B cell (primary cell): ENCODE results near the gene CASR.

ENCODE experiments used
- EZH2 ChIP-seq: IDR thresholded peaks from 2 replicates; pipeline ENCODE4 v1.6.1; 2012; ENCODE audit warnings: borderline replicate concordance, low read depth, mild to moderate bottlenecking, moderate library complexity, low read length; ENCODE audit not compliant: insufficient read depth, poor library complexity, severe bottlenecking
- TF ChIP-seq, protein P1 (sequence below): fragments of 200-600 bp; IDR thresholded peaks from one replicate; pipeline ENCODE4 v1.8.0; 2022; ENCODE audit warnings: antibody characterized with exemption, mild to moderate bottlenecking

DNA sequence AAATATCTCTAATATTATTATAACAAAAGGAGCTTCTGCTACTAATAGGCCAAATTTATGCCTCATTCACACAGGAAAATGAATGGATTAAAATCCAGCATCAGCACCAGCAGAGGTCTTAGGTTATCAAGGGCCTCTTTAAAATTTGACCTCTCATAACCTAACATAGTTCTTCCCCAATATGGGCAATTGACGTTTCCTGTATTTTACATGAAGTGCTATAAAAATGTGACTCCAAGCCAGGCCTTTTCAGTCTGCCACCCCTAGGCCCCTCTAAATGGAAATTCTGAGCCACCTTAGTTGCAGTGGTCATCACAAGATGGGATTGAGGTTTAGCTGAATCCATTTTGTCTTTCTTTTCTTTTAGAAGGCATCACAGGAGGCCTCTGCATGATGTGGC lies 70.1 kb downstream of the CASR start:
- TF ChIP-seq, protein P1, sequence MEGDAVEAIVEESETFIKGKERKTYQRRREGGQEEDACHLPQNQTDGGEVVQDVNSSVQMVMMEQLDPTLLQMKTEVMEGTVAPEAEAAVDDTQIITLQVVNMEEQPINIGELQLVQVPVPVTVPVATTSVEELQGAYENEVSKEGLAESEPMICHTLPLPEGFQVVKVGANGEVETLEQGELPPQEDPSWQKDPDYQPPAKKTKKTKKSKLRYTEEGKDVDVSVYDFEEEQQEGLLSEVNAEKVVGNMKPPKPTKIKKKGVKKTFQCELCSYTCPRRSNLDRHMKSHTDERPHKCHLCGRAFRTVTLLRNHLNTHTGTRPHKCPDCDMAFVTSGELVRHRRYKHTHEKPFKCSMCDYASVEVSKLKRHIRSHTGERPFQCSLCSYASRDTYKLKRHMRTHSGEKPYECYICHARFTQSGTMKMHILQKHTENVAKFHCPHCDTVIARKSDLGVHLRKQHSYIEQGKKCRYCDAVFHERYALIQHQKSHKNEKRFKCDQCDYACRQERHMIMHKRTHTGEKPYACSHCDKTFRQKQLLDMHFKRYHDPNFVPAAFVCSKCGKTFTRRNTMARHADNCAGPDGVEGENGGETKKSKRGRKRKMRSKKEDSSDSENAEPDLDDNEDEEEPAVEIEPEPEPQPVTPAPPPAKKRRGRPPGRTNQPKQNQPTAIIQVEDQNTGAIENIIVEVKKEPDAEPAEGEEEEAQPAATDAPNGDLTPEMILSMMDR, result no peak
- no peak for TF ChIP-seq EZH2
